ENCODE results near the gene ITGB4. TPM values are rescaled to one million over a fixed set of nuclear protein-coding genes. Genes with fewer than 3 reads are reported as not detected.

Gene ITGB4
- total RNA-seq, 1 donor from 2014 or later, result 82.2 TPM

DNA sequence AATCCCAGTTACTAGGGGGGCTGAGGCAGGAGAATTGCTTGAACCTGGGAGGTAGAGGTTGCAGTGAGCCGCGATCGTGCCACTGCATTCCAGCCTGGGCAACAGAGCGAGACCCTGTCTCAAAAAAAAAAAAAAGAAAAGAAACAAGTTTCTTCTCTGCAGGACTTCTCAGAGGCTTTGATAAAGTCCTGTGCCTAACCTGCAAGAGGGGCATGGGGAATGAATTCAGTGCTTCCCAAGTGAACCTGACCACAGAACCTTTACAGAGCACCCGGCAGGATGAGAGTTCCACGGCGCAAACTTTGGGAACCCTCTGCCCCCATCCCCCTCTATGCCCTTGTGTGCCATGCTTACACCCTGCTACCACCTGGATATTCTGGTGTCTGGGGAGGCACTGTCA is 17.9 kb downstream of the ITGB4 start:
- H3K9me3 ChIP-seq, result no peaks in the 10 kb centered on the region
- ATAC-seq, result no peak
- H3K27me3 ChIP-seq, result no peaks in the 10 kb centered on the region
- H3K27ac ChIP-seq, result no peak overlapping the region
- H3K4me3 ChIP-seq, result no peak overlapping the region
- H3K4me1 ChIP-seq, result no peaks in the 10 kb centered on the region
- intact Hi-C loops (cut with DNase I), result no loop called here
- TF ChIP-seq, protein P1, sequence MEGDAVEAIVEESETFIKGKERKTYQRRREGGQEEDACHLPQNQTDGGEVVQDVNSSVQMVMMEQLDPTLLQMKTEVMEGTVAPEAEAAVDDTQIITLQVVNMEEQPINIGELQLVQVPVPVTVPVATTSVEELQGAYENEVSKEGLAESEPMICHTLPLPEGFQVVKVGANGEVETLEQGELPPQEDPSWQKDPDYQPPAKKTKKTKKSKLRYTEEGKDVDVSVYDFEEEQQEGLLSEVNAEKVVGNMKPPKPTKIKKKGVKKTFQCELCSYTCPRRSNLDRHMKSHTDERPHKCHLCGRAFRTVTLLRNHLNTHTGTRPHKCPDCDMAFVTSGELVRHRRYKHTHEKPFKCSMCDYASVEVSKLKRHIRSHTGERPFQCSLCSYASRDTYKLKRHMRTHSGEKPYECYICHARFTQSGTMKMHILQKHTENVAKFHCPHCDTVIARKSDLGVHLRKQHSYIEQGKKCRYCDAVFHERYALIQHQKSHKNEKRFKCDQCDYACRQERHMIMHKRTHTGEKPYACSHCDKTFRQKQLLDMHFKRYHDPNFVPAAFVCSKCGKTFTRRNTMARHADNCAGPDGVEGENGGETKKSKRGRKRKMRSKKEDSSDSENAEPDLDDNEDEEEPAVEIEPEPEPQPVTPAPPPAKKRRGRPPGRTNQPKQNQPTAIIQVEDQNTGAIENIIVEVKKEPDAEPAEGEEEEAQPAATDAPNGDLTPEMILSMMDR (IDR thresholded peaks at IDR 0.05), result no peak
- no peaks in the 10 kb centered on the region for H3K36me3 ChIP-seq
- no peak for DNase-seq

DNA sequence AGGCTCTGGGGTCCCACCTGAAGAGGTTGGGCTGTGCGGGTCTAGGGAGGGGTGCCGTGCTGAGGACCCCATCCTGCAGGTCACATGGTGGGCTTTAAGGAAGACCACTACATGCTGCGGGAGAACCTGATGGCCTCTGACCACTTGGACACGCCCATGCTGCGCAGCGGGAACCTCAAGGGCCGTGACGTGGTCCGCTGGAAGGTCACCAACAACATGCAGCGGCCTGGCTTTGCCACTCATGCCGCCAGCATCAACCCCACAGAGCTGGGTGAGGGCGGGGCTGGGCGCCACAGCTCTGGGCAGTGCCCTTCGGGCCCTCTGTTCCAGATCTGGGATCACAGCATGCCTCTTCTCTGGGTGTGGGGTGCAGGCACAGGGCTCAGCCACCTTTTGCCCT is 18.5 kb downstream of the ITGB4 start:
- DNase-seq (no peak), ATAC-seq (no peak)
- intact Hi-C loops (cut with DNase I), result no loop called here

DNA sequence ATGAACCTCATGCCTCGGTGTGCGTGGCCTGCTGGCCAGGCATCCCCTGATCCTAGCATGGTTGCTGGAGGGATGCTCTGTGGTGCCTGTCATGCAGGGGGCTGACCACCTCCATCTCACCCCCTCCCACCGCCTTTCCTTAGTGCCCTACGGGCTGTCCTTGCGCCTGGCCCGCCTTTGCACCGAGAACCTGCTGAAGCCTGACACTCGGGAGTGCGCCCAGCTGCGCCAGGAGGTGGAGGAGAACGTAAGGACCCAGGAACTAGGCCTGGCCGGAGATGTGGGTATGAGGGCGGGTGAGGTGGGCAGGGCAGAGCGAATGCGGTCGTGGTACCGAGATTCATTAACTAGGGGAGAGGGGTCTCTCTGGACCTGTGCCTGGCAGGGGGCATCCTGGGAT is 19.0 kb downstream of the ITGB4 start:
- intact Hi-C loops (cut with DNase I), result no loop called here
- H3K27ac ChIP-seq, result no peak overlapping the region
- no peaks in the 10 kb centered on the region for H3K27me3 ChIP-seq
- no peak for ATAC-seq
- H3K4me1 ChIP-seq, result no peaks in the 10 kb centered on the region
- TF ChIP-seq, protein P1 (IDR thresholded peaks at IDR 0.05), result no peak
- no peaks in the 10 kb centered on the region for H3K36me3 ChIP-seq
- H3K9me3 ChIP-seq, result no peaks in the 10 kb centered on the region
- no peak overlapping the region for H3K4me3 ChIP-seq
- no peak for DNase-seq

More for the DNA sequence above, 18.5 kb downstream of the ITGB4 start:
- no peaks in the 10 kb centered on the region for H3K4me1 ChIP-seq
- H3K9me3 ChIP-seq, result no peaks in the 10 kb centered on the region
- no peak overlapping the region for H3K4me3 ChIP-seq
- TF ChIP-seq, protein P1 (IDR thresholded peaks at IDR 0.05), result no peak
- no peak overlapping the region for H3K27ac ChIP-seq
- H3K27me3 ChIP-seq, result no peaks in the 10 kb centered on the region
- H3K36me3 ChIP-seq, result no peaks in the 10 kb centered on the region

DNA sequence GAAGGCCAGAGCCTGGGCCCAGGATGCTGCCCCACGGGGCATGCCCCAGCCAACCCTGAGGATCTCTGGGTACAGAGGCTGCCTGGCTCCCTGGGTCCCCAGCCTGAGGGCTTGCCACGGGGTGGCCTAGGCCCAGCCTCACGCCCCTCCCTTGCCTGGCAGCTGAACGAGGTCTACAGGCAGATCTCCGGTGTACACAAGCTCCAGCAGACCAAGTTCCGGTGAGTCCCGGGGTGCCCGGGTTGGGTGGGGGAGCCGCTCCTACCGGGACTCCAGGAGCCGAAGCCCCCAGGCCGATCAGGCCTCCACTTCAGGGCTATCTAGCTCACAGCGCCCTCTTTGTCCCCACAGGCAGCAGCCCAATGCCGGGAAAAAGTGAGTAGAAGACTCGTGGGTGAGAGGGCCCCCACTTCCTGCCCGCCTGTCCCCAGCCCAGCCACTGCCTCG is 19.4 kb downstream of the ITGB4 start:
- H3K4me1 ChIP-seq, result no peaks in the 10 kb centered on the region
- ATAC-seq, result no peak
- H3K36me3 ChIP-seq, result no peaks in the 10 kb centered on the region
- H3K4me3 ChIP-seq, result no peak overlapping the region
- intact Hi-C loops (cut with DNase I), result no loop called here
- H3K9me3 ChIP-seq, result no peaks in the 10 kb centered on the region
- TF ChIP-seq, protein P1 (IDR thresholded peaks at IDR 0.05), result no peak
- H3K27ac ChIP-seq, result no peak overlapping the region
- no peaks in the 10 kb centered on the region for H3K27me3 ChIP-seq
- no peak for DNase-seq

DNA sequence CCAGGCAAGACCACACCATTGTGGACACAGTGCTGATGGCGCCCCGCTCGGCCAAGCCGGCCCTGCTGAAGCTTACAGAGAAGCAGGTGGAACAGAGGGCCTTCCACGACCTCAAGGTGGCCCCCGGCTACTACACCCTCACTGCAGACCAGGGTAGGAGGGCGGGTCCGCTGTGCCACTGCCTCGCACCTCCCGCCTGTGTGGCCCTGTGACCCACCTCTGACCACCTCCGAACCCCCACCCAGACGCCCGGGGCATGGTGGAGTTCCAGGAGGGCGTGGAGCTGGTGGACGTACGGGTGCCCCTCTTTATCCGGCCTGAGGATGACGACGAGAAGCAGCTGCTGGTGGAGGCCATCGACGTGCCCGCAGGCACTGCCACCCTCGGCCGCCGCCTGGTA is 21.1 kb downstream of the ITGB4 start:
- Histone ChIP-seq H3K36me3 (no peaks in the 10 kb centered on the region), H3K27ac (no peak overlapping the region), H3K9me3 (no peaks in the 10 kb centered on the region), H3K27me3 (no peaks in the 10 kb centered on the region), H3K4me1 (peaks cover 1% of the 10 kb centered on the region), H3K4me3 (no peak overlapping the region)
- DNase-seq (no peak), ATAC-seq (no peak)
- intact Hi-C loops (cut with DNase I), result no loop called here
- TF ChIP-seq, protein P1 (IDR thresholded peaks at IDR 0.05), result no peak

DNA sequence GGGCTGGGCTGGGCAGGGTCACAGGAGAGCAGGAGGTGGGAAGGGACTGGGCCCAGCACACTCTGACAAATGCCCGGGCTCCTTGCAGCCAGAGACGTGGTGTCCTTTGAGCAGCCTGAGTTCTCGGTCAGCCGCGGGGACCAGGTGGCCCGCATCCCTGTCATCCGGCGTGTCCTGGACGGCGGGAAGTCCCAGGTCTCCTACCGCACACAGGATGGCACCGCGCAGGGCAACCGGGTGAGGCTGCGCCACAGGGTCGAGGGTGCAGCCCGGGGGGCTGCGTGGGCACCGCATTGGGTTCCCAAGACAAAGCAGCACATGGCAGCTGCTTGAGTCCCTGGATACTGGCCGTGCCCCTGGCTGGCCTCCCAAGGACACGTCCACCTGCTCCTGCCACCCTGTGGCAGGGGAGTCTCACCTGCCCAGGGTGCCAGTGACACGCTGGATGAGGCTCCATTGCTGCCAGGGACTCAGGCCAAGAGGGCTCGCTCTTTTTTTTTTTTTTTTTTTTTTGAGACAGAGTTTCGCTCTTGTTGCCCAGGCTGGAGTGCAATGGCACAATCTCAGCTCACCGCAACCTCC is 22.5 kb downstream of the ITGB4 start:
- Histone ChIP-seq H3K27me3 (no peaks in the 10 kb centered on the region), H3K9me3 (no peaks in the 10 kb centered on the region), H3K4me3 (no peak overlapping the region), H3K36me3 (no peaks in the 10 kb centered on the region), H3K27ac (no peak overlapping the region), H3K4me1 (peaks cover 9% of the 10 kb centered on the region)
- DNase-seq (no peak), ATAC-seq (no peak)
- TF ChIP-seq, protein P1 (IDR thresholded peaks at IDR 0.05), result no peak
- intact Hi-C loops (cut with DNase I), result no loop called here
